GM20000 (cell line): ENCODE data around the gene MRPS34.
A peak's percentile ranks its signal among the peaks of the same experiment; 100 is the strongest.

Experiments used
- DNase-seq: peaks from one replicate; pipeline ENCODE4 v3.0.0; 2012; ENCODE audit warnings: low spot score
- TF ChIP-seq, protein P1 (sequence below): IDR thresholded peaks from 2 replicates; pipeline ENCODE4 v1.5.1; 2012; ENCODE audit warnings: mild to moderate bottlenecking, control low read depth; ENCODE audit errors: extremely low read depth, missing control alignments

Gene MRPS34

GRCh38 chr16:1771188-1771863, 1.6 kb downstream of the MRPS34 start, which contains the start of gene NME3:
Gene NME3, minus strand, starts transcription at chr16:1771543. Its CDS starts 9 bp downstream, at chr16:1771534.
- TF ChIP-seq, protein P1, sequence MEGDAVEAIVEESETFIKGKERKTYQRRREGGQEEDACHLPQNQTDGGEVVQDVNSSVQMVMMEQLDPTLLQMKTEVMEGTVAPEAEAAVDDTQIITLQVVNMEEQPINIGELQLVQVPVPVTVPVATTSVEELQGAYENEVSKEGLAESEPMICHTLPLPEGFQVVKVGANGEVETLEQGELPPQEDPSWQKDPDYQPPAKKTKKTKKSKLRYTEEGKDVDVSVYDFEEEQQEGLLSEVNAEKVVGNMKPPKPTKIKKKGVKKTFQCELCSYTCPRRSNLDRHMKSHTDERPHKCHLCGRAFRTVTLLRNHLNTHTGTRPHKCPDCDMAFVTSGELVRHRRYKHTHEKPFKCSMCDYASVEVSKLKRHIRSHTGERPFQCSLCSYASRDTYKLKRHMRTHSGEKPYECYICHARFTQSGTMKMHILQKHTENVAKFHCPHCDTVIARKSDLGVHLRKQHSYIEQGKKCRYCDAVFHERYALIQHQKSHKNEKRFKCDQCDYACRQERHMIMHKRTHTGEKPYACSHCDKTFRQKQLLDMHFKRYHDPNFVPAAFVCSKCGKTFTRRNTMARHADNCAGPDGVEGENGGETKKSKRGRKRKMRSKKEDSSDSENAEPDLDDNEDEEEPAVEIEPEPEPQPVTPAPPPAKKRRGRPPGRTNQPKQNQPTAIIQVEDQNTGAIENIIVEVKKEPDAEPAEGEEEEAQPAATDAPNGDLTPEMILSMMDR: no peak
- DNase-seq: peak; percentile 95

- peak; percentile 86 for DNase-seq
- TF ChIP-seq, protein P1: no peak
These were observed 2.4 kb downstream of the MRPS34 start for GRCh38 chr16:1770328-1771187.

GRCh38 chr16:1769402-1770300, 3.3 kb downstream of the MRPS34 start:
- no peak for DNase-seq
- TF ChIP-seq, protein P1: no peak

GRCh38 chr16:1768767-1769401, 4.0 kb downstream of the MRPS34 start:
- DNase-seq: no peak
- TF ChIP-seq, protein P1: no peak

DNA sequence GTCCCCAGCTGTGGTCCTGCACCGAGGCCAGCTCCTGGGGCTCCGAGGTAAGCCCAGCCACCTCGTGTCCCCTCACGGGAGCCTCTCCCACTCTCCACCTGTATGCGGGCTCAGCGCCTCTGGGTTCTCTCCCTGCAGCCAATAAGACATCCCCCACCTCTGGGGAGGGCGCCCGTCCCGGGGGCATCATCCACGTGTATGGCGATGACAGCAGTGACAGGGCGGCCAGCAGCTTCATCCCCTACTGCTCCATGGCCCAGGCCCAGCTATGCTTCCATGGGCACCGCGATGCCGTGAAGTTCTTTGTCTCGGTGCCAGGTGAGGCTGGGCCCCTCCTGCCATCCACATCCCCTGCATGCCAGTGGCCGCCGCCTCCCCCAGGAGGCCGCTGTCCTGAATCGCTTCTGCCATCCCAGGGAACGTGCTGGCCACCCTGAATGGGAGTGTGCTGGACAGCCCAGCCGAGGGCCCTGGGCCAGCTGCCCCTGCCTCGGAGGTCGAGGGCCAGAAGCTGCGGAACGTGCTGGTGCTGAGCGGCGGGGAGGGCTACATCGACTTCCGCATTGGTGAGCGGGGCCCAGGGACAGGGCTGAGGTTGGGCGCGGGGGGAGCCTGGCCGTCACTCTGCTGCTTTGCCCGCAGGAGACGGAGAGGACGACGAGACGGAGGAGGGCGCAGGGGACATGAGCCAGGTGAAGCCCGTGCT, 4.7 kb downstream of the MRPS34 start:
- no peak for DNase-seq
- TF ChIP-seq, protein P1: no peak
